Caco-2 (cell line): ENCODE data around the gene HLA-DOB. TPM values are rescaled to one million over a fixed set of nuclear protein-coding genes. Genes with fewer than 3 reads are reported as not detected.

ENCODE experiments used
- BruUV-seq: library from RNA; stranded (reverse); fragments of 400-500 nt; replicated peaks from 2 replicates; lab custom pipeline; 2021; lab: Mats Ljungman, UMichigan
- CTCF ChIA-PET: fragments of 300-600 bp; sonication (Branson Sonifier 250); formaldehyde crosslinking; loops from one replicate; lab custom pipeline; 2022; ENCODE audit warnings: antibody characterized with exemption; lab: Charles Lee
- POLR2A ChIA-PET: fragments of 300-600 bp; sonication (Branson Sonifier 250); formaldehyde crosslinking; loops from one replicate; lab custom pipeline; 2022; ENCODE audit warnings: antibody characterized with exemption; lab: Charles Lee
- DNase-seq, 2 experiments: peaks; one replicate each; pipeline versions ENCODE4 v3.0.0 to v3.0.0-alpha.2; 2020 to 2022
- H3K27me3 ChIP-seq: replicated peaks from 2 replicates; pipeline ENCODE4 v1.6.0; 2011; ENCODE audit warnings: low read length; ENCODE audit not compliant: control insufficient read depth, insufficient read depth
- H3K36me3 ChIP-seq: 2 replicates; pipeline ENCODE4 v1.5.1; 2011; ENCODE audit warnings: low read length; ENCODE audit not compliant: control insufficient read depth, insufficient read depth
- H3K4me1 ChIP-seq: fragments of 250-450 bp; sonication (Bioruptor Pico); 2 replicates; pipeline ENCODE4 v1.5.1; 2020; ENCODE audit warnings: mild to moderate bottlenecking
- H3K4me3 ChIP-seq: 2 replicates; pipeline ENCODE4 v1.5.1; 2011; ENCODE audit warnings: low read depth, mild to moderate bottlenecking, control low read depth, low read length
- H3K9me3 ChIP-seq: fragments of 250-450 bp; sonication (Bioruptor Pico); 2 replicates; pipeline ENCODE4 v1.5.1; 2020; ENCODE audit warnings: mild to moderate bottlenecking, moderate library complexity
- H3K27ac Mint-ChIP-seq: one replicate; pipeline ENCODE4 v1.8.0; 2022; ENCODE audit warnings: mixed read lengths; ENCODE audit not compliant: unreplicated experiment
- H3K27me3 Mint-ChIP-seq: one replicate; pipeline ENCODE4 v1.8.0; 2022; ENCODE audit warnings: mixed read lengths; ENCODE audit not compliant: insufficient read depth, unreplicated experiment
- H3K36me3 Mint-ChIP-seq: one replicate; pipeline ENCODE4 v1.8.0; 2022; ENCODE audit warnings: mild to moderate bottlenecking, mixed read lengths; ENCODE audit not compliant: insufficient read depth, unreplicated experiment
- H3K4me1 Mint-ChIP-seq: one replicate; pipeline ENCODE4 v1.8.0; 2022; ENCODE audit warnings: low read depth, mixed read lengths; ENCODE audit not compliant: unreplicated experiment
- H3K4me3 Mint-ChIP-seq: one replicate; pipeline ENCODE4 v1.8.0; 2022; ENCODE audit warnings: mild to moderate bottlenecking, moderate library complexity, mixed read lengths; ENCODE audit not compliant: unreplicated experiment
- H3K9me3 Mint-ChIP-seq: one replicate; pipeline ENCODE4 v1.8.0; 2022; ENCODE audit warnings: mixed read lengths; ENCODE audit not compliant: unreplicated experiment
- CTCF ChIP-seq, 2 experiments: fragments of 200-600 bp in 1 of 2; IDR thresholded peaks; 1 replicate in 1 of 2; 2 replicates in 1 of 2; pipeline versions ENCODE4 v1.5.1 to v1.8.0; 2011 to 2022; ENCODE audit warnings: antibody characterized with exemption in 1 of 2, control low read depth in 1 of 2, inconsistent platforms in 1 of 2, low read depth in 1 of 2, low read length in 1 of 2, mild to moderate bottlenecking in 1 of 2, moderate library complexity in 1 of 2; ENCODE audit not compliant: insufficient read depth in 1 of 2, severe bottlenecking in 1 of 2, unreplicated experiment in 1 of 2
- intact Hi-C: fragments of 100-400 bp; cut with micrococcal nuclease; formaldehyde crosslinking; loops from one replicate; pipeline ENCODE4 v1.10.0; 2022; ENCODE audit not compliant: unreplicated experiment
- total RNA-seq: library from RNA; stranded (reverse); gene quantifications from 2 replicates; pipeline ENCODE4 v1.2.3, GENCODE V29; 2022

HLA-DOB gene
- total RNA-seq, 1 experiment from 2014 or later, result 0.61 TPM

DNA sequence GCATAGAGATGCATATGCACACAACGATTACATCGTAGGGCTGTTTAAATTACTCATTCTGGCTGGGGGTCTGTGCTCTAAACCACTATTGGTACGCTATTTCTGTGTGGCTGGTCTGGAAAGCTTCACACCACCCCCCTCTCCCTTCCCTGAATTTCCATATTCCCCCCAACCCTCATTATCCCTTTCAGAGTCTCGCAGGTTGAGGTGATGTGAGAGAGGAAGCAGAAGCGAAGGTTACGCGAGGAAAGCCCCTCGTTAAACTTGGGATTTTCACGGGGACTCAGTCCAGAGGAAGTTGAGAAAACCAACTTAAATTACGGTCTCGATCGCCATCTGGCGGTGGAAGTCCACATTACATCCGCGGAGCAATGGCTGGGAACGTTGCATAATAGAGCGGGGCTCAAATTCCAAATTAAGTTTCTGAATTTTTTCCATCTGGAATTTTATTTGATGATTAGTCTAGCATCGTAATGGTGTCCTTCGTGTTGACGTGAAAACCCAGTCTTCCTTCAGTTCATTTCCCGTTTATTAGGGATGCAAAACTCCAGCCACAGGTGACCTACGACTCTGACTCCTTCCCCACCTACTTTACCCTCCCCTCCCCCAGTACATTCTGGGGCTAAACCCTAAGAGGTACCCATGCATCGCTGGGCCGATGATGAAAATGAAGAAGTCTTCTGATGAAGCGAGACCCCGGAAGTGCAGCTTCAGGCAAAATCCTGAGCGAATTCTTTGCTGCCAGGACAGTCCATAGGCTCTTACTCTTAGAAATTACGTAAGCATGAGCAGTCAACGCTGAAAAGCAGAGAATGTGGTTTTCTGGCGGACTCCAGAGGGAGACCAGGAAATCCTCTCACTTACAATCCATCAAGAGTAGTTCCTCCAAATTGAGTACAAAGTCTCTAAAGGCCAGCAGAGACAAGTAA, 19.7 kb downstream of the HLA-DOB start:
- POLR2A ChIA-PET, result no interaction called here
- peak overlapping the region; percentile 56 for H3K4me3 Mint-ChIP-seq

DNA sequence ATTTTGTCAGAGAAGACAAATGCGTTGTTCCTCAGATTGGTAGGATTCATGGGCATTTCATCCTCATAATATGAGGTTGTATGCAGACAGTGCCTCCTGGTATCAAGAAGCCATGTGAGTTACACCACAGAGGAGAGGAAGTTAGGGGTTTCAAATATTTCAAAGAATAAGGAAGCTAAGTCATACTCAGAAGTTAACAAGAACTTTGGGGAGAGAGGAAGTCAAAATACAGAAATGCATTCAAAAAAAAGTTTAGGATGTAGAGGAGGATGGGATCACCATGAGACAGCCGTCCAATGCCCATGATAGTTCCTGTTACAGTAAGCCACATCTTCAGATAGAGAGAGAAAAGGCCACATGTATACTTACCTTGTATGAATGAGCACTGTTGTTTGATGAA, 22.3 kb downstream of the HLA-DOB start:
- Mint-ChIP-seq H3K27me3 (peaks cover 22% of the 10 kb centered on the region), H3K27ac (no peak overlapping the region), H3K4me1 (no peaks in the 10 kb centered on the region), H3K9me3 (no peaks in the 10 kb centered on the region), H3K4me3 (no peak overlapping the region), H3K36me3 (no peaks in the 10 kb centered on the region)
- intact Hi-C loops, result loop anchor here (10.0 kb wide), 1 partner anchor 550 kb away; no protein-coding TSS in a partner anchor
- ChIA-PET CTCF (interaction anchor here (0.7 kb wide), 1 partner anchor 139 kb away, joined by 3 read pairs; no protein-coding TSS in a partner anchor), POLR2A (no interaction called here)
- no TSS peak for BruUV-seq
- DNase-seq, result no peak
- no peak overlapping the region for H3K4me3 ChIP-seq
- H3K4me1 ChIP-seq, result no peaks in the 10 kb centered on the region
- no peaks in the 10 kb centered on the region for H3K36me3 ChIP-seq
- TF ChIP-seq CTCF (IDR thresholded peaks at IDR 0.05; ENCODE audit: insufficient read depth in 1 of 2, low read depth in 1 of 2, low read length in 1 of 2, severe bottlenecking in 1 of 2, unreplicated experiment in 1 of 2), result no peak
- no peaks in the 10 kb centered on the region for H3K27me3 ChIP-seq
- H3K9me3 ChIP-seq, result no peaks in the 10 kb centered on the region

More for the DNA sequence above, 19.7 kb downstream of the HLA-DOB start:
- H3K9me3 Mint-ChIP-seq, result no peaks in the 10 kb centered on the region
- CTCF ChIA-PET, result no interaction called here
- no peaks in the 10 kb centered on the region for H3K36me3 Mint-ChIP-seq
- H3K27ac Mint-ChIP-seq, result no peak overlapping the region
- intact Hi-C loops, result loop anchor here (1.0 to 10.0 kb wide), 3 partner anchors 71 to 552 kb away; no protein-coding TSS in a partner anchor
- Histone ChIP-seq H3K27me3 (no peaks in the 10 kb centered on the region), H3K4me3 (no peak overlapping the region), H3K36me3 (no peaks in the 10 kb centered on the region), H3K9me3 (0 out of 2 replicates have a peak, but pooled peaks cover under 1% of the 10 kb centered on the region), H3K4me1 (no peaks in the 10 kb centered on the region)
- peaks cover 25% of the 10 kb centered on the region for H3K27me3 Mint-ChIP-seq
- BruUV-seq, result no TSS peak
- DNase-seq, result peak; percentile 63 to 73
- TF ChIP-seq CTCF (IDR thresholded peaks at IDR 0.05; ENCODE audit: insufficient read depth in 1 of 2, low read depth in 1 of 2, low read length in 1 of 2, severe bottlenecking in 1 of 2, unreplicated experiment in 1 of 2), result peak; percentile 72 to 90
- no peaks in the 10 kb centered on the region for H3K4me1 Mint-ChIP-seq

- H3K4me3 Mint-ChIP-seq, result no peak overlapping the region
- H3K27me3 Mint-ChIP-seq, result peaks cover 13% of the 10 kb centered on the region
- BruUV-seq, result no TSS peak
- H3K9me3 Mint-ChIP-seq, result no peaks in the 10 kb centered on the region
- TF ChIP-seq CTCF (IDR thresholded peaks at IDR 0.05; ENCODE audit: insufficient read depth in 1 of 2, low read depth in 1 of 2, low read length in 1 of 2, severe bottlenecking in 1 of 2, unreplicated experiment in 1 of 2), result no peak
- no peak overlapping the region for H3K4me3 ChIP-seq
- no peaks in the 10 kb centered on the region for H3K4me1 ChIP-seq
- intact Hi-C loops, result loop anchor here (10.0 kb wide), 1 partner anchor 548 kb away; no protein-coding TSS in a partner anchor
- H3K36me3 ChIP-seq, result no peaks in the 10 kb centered on the region
- no peaks in the 10 kb centered on the region for H3K4me1 Mint-ChIP-seq
- DNase-seq, result no peak
- H3K36me3 Mint-ChIP-seq, result no peaks in the 10 kb centered on the region
- ChIA-PET POLR2A (no interaction called here), CTCF (no interaction called here)
- no peaks in the 10 kb centered on the region for H3K9me3 ChIP-seq
- H3K27me3 ChIP-seq, result no peaks in the 10 kb centered on the region
- no peak overlapping the region for H3K27ac Mint-ChIP-seq
Observed at GRCh38 chr6:32792901-32793435, 23.8 kb downstream of the HLA-DOB start.
